Measurements from ENCODE around the gene ZFAND2B.

The ZFAND2B gene

GRCh38 chr2:219206328-219207133 lies at the start of gene ZFAND2B:
Gene ZFAND2B, plus strand, starts transcription at chr2:219206782. Its CDS starts 206 bp downstream, at chr2:219206988.
- peak; percentile 100 for DNase-seq (ENCODE audit: low spot score)
- TF ChIP-seq CTCF (IDR thresholded peaks at IDR 0.05; ENCODE audit: borderline replicate concordance, control extremely low read depth, extremely low read depth, insufficient read depth, missing control alignments), result no peak
- in situ Hi-C loops (cut with MboI; ENCODE audit: low sequenced_read_pairs, unreplicated experiment), result no loop called here

GRCh38 chr2:219157396-219157795 lies 49.2 kb upstream of the ZFAND2B start:
- no peak for TF ChIP-seq CTCF (IDR thresholded peaks at IDR 0.05; ENCODE audit: borderline replicate concordance, control extremely low read depth, extremely low read depth, insufficient read depth, missing control alignments)
- no peak for DNase-seq (ENCODE audit: low spot score)
- in situ Hi-C loops (cut with MboI; ENCODE audit: low sequenced_read_pairs, unreplicated experiment), result loop anchor here (25.0 kb wide), 1 partner anchor 130 kb away; the partner anchor contains the start of gene DNAJB2

- no peak for DNase-seq (ENCODE audit: low spot score)
- in situ Hi-C loops (cut with MboI; ENCODE audit: low sequenced_read_pairs, unreplicated experiment), result loop anchor here (25.0 kb wide), 1 partner anchor 129 kb away; the partner anchor contains the start of gene DNAJB2
- TF ChIP-seq CTCF (IDR thresholded peaks at IDR 0.05; ENCODE audit: borderline replicate concordance, control extremely low read depth, extremely low read depth, insufficient read depth, missing control alignments), result no peak
Observed at GRCh38 chr2:219158025-219158424, 48.6 kb upstream of the ZFAND2B start.

GRCh38 chr2:219158586-219158985 lies 48.0 kb upstream of the ZFAND2B start:
- TF ChIP-seq CTCF (IDR thresholded peaks at IDR 0.05; ENCODE audit: borderline replicate concordance, control extremely low read depth, extremely low read depth, insufficient read depth, missing control alignments), result no peak
- no peak for DNase-seq (ENCODE audit: low spot score)
- in situ Hi-C loops (cut with MboI; ENCODE audit: low sequenced_read_pairs, unreplicated experiment), result loop anchor here (25.0 kb wide), 1 partner anchor 129 kb away; the partner anchor contains the start of gene DNAJB2

GRCh38 chr2:219159771-219160185 lies 46.8 kb upstream of the ZFAND2B start:
- DNase-seq (ENCODE audit: low spot score), result no peak
- no peak for TF ChIP-seq CTCF (IDR thresholded peaks at IDR 0.05; ENCODE audit: borderline replicate concordance, control extremely low read depth, extremely low read depth, insufficient read depth, missing control alignments)
- in situ Hi-C loops (cut with MboI; ENCODE audit: low sequenced_read_pairs, unreplicated experiment), result loop anchor here (25.0 kb wide), 1 partner anchor 128 kb away; the partner anchor contains the start of gene DNAJB2

GRCh38 chr2:219160186-219161017 lies 46.2 kb upstream of the ZFAND2B start, which contains the start of gene NHEJ1:
Gene NHEJ1, minus strand, starts transcription at chr2:219160815. Its CDS starts 2,453 bp downstream, at chr2:219158362.
- in situ Hi-C loops (cut with MboI; ENCODE audit: low sequenced_read_pairs, unreplicated experiment), result loop anchor here (25.0 kb wide), 1 partner anchor 127 kb away; the partner anchor contains the start of gene DNAJB2
- peak; percentile 92 for TF ChIP-seq CTCF (IDR thresholded peaks at IDR 0.05; ENCODE audit: borderline replicate concordance, control extremely low read depth, extremely low read depth, insufficient read depth, missing control alignments)
- peak; percentile 98 for DNase-seq (ENCODE audit: low spot score)

Data from GM13976 (cell line).